HG03342 (cell line): ENCODE results near the gene ZCCHC24.
"Not testable (repeated sequence)": the region's sequence is repeated elsewhere in the genome, so short reads cannot be mapped to it uniquely, and the experiment has no call there.

Source experiments
- ATAC-seq: cut with Tn5 transposase; IDR thresholded peaks from one replicate; pipeline ENCODE4 v1.9.1; 2021; ENCODE audit warnings: mild to moderate bottlenecking, moderate library complexity; ENCODE audit not compliant: unreplicated experiment

Gene ZCCHC24

DNA sequence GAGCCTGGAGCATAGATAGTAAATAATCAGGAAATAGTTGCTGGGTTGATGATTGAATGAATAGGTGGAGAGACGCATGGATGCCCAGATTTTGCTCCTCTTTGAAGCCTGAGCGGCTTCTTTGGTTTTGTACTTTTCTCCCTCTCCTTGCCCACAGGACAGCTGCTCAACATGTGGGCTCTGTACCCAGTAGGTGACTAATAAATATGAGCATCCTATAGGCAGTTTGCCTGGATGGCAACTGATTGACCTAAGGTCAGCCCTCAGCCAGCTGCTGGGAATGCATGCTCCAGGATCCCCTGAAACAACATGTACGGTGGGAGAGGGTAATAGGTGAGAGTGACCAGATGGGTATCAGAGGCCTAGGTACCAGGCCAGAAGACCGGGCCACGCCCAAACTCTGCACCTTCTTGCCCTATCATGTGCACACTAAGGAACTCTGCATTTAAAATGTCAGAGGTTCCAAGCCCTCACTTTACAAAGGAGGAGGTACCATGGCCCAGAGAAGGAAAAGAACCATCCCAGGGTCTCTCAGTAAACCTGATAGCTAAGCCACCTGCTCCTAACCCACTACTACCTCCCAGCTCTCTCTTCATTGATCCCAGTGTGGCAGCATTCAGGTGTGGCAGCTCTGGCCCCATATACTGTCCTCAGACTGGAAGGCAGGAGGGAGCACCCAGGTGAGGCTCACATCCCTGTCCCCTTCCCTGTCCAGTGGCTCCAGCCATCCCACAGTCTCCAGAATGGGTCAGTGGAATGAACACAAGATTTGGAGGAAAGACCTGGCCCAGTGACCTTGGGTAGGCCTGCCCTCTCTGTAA, 2.7 kb upstream of the ZCCHC24 start:
- ATAC-seq, result no peak

DNA sequence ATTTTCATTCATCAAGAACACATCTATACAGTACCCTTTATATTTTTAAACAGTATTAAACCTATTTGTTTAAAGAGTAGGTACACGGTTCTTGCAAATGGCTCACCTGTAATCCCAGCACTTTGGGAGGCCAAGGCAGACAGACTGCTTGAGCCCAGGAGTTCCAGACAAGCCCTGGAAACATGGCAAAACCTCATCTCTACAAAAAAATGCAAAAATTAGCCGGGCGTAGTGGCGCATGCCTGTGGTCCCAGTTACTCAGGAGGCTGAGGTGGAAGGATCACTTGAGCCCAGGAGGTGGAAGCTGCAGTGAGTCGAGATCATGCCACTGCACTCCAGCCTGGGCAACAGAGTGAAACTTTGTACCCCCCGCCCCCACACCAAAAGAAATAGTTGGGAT, 1.8 kb upstream of the ZCCHC24 start:
- not testable (repeated sequence) for ATAC-seq

DNA sequence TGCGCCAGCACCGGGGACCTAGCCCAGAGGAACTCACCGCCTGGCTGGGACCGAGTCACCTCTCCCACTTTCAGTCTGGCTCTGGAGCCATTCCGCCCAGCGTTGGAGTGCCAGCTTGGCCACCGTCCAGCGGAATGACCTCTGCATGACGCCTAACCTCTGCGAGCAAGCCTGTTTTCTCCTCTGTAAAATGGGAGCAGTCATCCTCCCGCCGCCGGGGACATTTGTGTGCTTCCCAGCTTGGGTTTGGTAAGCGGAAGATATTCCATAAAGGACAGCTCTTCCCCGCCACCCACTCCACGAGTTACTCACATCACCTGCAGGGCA, 1.3 kb upstream of the ZCCHC24 start:
- ATAC-seq, result no peak

DNA sequence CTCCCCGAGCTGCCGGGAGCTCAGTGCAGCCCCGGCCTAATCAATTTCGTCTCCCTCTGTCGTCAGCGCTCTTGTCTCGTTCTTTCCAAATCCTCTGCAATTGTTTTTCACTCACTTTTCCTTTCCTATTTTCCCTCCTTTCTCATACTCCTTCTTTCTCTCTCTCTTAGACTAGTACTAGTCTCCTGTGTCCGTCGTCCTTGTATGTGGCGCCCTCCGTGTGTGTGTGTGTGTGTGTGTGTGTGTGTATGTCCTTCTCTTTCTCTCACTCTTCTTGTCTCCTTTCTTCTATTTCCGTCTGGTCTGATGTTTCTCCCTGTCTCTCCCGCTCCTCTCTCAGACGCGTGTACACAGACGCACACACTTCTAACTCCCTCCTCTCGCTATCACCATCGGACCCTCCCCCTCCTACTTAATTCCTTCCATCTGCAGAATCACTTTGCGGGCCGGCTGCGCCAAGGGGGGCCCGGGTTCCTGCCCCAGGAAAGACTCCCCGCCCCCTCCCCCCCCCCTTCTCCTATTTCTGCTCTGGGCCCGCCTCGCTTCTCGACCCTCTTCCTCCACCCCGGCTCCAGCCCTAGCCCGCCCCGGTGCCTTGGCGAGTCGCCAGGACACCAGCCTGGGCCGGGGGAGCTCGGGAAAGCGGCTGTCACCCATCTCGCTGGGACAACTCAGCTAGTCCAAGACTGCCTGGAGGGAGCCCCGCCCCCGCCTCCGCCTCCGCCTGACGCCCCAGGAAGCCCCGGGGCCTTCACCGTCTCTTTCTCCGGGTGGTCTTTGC, 743 bp upstream of the ZCCHC24 start:
- ATAC-seq, result peak; percentile 4

DNA sequence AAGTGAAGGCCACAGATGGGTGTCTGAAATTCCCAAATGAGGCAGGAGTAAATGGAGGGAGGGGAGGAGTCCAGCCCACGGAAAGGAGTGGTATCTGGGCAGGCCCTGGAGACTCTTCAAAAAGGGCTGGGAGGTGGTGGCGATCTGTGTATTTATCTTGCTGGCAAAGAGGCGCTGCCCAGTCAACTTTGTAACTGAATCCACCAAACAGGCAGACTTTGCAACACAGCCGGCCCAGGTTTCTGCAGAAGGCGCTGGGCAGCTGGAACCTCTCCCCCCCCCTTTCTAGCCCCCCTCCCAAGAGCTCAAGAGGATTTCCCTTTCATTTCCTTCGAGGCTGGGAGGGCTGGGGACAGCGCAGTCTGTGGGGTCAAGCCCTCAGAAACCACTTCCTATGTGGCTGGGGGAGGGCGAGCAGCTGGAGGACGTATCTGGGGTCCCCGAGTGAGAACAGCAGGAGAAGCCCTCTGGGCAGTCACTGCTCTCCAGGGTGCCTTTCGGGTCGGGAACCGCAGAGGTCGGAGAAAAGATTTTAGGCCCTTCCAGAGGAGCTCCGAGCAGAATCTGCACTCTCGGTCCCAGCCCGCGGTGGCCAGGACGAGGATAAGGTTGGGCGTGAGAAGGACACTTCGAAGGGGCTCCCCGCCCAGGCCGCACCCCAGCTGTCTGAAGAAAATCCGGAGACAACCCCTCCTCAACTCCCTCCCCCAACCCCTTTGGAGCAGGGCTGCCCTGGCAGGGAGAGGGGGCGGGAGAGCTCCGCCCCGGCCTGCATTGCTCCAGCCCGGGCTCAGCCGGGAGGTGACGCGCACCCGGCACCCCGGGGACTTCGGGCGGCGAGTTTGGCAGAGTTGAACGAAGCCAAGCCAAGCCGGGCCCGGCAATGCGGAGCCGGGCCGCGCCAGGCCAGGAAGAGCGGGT, 965 bp downstream of the ZCCHC24 start:
- peak; percentile 26 for ATAC-seq

DNA sequence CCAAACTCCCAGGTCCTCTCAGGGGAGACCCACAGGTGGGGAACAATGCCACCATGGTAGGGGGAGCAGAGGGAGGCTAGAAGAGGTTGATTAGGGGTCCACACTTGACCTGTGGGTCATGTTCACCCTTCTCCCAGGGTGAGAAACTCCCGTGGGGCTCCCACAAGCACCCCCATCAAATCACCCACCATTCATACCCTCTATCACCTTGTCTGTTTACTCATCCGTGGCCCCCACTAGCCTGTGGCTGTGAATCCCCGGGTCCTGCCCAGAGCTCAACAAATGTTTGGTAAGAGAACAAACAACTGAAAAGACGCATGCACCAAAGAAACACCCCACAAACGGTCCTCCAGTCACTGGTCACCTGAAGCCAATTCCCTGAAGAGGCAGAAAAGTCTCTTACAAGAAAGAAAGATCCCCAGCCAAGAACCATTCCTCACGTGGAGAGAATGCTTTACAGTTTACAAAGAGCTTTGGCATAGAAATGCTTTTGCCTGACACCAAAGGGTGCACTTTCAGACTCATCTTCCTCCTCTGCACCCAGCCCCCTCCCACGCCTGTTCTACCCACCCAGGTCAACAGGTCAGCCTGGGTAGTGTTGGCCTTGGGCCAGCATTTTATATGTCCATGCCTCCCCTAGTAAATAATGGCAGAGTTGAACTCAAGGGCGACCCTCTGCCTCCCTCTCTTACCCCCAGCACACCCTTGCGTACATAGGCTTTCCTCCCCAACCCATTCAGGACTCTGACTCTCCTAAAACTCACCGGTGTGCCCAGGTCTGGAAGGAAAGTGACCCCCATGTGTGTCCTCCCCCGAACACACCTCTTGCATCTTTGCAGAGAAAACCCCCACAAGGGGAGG, 1.9 kb downstream of the ZCCHC24 start:
- no peak for ATAC-seq

DNA sequence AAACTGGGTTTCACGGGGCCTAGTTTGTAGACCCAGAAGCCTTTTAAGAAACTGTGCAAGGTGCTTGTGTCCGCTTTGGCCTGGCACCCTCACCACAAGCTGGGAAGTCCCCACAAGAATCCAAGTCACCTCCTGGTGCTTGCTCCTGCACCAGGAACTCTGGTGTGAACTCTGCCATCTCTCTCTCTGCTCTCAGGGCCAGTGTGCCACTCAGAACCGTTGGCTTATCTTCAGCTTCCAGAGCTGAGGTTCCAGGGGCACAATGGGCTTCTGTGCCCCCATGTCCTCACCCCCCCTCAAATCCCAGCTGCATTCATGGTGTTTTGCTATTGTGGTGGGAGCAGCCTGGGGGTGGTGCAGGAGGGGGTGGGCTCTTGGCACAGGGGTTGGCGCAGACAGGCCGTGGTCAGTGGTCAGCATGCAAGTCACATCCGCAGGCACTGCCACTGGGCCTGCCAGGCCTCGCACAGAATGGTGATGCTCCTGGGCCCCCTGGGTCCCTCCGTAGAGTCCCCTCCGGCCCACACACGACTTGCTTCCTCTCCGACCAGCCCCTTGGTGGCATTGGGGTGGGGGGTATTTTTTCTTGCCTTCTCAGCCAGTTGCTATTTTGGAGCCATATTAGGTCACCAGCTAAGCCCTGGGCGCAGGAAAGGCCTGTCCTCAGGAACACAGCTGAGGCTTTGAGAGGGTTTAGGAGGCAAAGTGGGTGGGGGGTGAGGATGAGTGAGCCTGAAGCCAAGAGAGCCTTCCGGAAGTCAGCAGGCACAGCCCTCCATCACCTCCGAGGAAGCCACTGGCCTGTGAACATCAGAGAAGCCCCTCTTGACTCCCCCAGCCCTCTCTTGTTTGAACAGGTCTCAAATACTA, 3.0 kb downstream of the ZCCHC24 start:
- ATAC-seq, result no peak

DNA sequence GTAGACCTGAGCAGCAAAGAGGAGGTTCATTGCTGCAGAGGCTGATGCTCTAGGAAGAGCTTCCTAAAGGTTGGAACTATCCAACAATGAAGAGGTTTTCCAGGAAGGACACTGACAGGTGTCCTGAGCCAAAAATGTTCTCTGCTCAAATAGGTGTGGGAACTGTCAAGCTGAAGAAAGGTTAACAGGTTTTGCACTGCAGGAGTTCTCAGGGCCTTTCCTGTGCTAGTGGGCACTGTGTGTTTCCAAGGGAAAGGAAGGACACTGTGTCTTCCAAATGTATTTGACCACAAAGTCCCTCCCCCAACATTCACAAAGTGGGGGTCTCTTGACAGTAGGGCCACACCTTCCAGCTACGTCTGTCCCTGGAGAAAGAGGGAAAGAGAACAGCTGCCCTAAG, 4.0 kb downstream of the ZCCHC24 start:
- ATAC-seq, result no peak

DNA sequence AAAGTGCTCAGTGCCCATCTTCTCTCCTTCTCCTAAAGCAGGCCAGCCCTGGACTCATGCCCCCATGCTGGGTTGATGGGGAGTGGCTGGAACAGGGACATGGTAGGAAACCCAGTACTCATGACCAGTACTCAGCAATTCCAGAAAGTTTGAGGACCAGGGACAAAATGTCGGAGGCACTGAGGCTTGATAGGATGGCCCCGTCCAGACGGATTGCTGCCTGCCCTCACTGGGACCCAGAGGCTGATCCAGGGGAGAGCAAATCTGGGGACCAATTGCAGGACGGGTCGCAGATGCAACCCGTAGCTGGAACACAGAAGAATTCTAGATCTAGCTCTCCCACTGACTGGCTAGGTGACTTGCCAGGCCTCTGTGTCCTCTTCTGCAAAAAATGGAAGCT, 5.1 kb downstream of the ZCCHC24 start:
- ATAC-seq, result no peak

DNA sequence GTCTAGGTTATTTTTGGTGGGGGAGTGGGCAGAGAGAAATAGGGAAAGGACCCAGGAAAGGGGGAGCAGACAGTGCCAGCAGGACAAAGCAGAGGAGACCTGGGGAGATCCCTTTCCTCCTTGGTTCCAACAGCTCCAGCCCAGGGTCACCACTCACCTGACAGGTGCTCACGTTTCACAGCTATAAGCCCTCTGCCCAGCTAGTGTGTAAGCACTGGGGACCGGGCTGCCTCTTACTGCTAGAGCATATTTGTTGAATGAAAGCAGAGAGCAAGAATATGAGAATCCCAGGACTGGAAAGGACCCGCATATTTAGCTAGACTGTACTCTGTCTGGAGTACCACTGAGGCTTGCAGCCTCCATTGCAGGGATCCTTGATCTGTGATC, 6.7 kb downstream of the ZCCHC24 start:
- no peak for ATAC-seq

DNA sequence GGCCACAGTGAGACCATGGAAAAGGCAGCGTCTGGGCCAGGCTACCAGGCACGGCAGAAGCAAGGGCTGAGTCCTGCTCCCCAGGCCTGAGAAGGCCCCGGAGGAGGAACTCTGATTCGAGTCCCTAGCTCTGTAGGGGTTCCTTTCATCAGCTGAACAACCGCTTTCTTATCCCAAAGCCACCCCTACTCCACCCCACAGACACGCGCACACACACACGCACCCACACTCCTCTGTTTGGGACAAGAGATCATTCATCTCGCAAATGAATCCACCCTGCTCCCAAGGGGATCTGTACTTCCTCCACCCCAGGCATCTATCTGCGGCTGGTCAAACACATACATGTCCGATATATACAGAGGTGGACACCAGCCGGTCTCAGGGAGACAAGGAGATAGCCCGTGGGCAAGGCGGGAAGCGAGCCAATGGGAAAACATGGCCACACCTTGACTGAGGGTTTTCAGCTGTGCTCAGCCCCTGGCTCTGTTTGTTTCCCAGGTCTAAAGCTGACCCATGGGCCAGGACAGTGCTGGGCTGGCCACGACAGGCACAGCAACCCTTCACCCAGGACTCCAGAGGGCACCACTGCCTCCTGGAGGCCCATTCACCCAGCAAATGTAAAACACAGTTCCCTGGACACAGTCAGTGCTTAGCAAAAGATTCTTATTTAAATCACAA, 7.3 kb downstream of the ZCCHC24 start:
- ATAC-seq, result no peak

DNA sequence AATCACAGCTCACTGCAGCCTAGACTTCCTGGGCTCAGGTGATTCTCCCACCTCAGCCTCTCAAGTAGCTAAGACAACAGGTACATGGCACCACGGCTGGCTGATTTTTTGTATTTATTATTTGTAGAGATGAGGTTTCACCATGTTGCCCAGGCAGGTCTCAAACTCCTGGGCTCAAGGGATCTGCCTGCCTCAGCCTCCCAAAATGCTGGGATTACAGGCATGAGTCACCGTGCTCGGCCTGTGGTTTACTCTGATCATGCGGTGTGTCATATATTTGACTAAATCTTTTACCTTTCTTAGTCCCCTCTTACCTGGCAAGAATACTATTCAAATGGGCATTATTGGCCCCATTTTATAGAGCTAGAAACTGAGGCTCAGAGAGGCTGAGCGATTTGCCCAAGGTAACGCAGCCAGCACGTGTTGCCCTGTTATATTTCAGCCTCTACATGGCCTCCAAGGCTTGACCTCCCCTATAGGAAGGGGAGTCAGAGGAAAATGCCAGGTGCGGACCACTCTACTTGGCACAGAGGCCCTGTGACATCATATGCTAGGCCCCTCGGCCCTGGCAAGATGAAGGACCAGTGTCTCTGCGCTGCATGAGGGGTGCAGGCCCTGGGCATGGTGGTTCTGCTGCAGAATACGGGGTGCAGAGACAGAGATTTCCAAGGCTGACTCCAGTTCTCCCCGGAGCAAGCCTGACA, 8.2 kb downstream of the ZCCHC24 start:
- no peak for ATAC-seq

DNA sequence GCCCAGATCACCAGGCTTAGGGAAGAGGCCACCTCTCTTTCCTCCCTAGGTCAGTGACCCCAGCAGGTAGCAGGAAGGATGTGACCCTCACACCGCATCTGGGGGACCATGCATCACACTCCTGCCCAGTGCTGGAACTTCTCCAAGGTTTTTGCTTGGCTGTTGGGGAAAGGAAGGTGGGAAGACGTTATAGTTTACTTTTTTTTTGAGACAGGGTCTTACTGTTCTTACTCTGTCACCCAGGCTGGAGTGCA, 8.6 kb downstream of the ZCCHC24 start:
- no peak for ATAC-seq

DNA sequence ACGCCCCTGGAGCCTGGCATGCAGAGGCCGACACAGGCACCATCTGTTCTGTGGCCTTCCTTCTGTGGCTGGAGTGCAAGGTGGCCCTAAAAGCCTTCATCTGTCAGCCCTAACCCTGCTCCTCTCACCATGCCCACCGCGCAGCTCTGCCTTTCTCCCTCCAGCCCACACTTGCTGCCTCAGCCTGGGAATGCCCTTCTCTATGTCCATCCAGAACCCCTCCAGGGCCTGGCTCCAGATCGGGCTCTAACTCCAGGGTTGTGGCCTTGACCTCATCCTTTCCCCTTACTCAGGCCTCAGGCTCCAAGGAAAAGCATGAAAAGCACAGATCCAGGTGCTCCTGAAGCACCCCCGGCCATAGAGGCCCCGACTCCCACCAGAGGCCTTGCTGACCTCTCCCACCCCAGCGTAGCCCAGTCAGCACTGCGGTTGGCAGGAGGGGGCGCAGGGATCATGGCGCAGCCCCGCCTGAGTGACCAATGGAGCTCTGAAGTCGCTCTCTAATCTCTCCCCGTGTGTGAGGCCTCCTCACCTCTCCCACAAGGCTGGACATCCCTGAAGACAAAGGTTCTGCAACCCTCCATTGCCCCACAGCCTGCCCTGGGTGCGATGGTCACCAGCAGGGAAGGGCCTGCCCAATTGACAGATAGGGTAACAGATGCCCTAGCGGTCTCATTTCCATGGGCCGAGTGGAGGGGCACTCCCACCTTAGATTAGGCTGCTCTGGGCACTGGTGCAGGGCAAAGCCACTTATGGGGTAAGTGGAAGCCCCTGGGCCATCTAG, 9.2 kb downstream of the ZCCHC24 start:
- ATAC-seq, result no peak

DNA sequence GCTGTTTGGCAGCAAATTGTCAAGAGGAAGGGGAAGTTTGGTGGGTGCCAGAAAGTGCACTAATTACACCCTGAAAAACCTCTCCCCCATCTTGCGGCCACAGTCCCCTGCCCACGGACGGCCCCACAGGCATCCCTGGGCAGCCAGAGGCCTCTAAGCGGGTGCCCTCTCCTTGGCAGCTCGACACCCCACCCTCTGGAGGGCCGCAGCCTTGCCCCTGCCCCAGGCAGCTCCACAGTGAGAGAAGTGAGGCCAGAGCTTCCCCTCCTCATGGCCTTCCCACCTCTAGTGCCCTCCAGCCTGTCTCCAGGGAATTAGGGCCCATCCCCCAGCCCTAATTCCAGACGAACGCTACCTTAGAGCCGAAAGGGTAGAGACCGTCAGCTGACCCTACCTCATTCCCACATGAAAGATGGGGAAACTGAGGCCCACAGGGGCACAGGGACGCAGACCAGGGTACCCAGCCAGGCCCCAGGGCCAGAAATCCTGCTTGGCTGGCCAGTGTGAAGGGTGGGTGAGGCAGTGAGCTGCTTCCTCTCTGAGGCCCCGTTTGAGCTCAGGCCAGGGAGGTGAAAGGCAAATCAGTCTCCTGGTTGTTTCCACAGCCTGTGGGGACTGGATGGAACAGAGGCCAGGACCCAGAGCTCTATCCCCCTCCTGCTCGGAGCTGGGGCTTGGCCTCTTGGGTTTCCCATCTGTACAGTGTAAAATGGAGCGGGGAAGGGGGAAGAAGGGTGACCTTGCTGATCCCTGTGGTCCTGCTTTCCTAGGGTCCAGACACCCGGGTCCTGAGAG, 10.0 kb downstream of the ZCCHC24 start:
- ATAC-seq, result no peak

DNA sequence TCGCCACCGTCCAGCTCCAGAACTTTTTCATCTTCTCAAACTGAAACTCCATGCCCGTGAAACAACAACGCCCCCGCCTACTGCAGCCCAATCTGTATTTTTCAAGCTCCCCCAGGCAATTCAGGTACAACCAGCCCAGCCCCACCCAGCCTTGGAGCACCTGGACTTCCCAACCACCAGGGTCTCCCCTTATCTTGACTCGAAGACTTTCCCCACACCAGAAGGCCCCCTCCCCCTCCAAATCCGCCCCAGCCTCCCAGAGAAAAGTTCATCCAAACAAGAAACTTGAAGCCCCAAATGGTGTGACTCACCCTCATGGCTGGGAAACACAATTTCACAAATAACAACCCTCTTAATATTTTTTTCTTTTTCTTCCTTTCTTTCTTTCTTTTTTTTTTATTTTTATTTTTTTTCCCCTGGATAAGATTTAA, 10.6 kb downstream of the ZCCHC24 start:
- ATAC-seq, result no peak

DNA sequence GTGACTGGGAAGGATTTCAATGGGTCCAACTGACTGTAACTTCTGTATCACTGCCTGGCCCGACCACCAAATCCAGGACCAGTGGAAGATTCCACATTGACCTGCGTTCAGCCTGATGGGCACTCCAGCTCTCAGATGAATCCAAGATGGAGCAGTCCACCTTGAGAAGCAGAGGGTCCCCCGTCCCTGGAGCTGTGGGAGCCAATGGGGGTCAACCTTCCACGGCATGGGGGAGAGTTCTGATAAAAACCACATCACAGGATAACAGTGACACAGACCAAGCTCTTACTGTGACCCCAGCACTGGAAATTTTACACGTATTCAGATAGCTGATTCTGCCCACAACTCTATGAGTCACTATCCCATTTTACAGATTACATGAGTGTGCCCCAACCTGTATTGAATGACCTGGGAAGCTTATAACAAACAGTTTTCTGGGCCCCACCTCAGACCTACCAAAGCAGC, 11.2 kb downstream of the ZCCHC24 start:
- no peak for ATAC-seq
